ENCODE data around the gene ARHGDIG.

GRCh38 chr16:259814-260253 lies 20.6 kb upstream of the ARHGDIG start:
- TF ChIP-seq, protein P1, sequence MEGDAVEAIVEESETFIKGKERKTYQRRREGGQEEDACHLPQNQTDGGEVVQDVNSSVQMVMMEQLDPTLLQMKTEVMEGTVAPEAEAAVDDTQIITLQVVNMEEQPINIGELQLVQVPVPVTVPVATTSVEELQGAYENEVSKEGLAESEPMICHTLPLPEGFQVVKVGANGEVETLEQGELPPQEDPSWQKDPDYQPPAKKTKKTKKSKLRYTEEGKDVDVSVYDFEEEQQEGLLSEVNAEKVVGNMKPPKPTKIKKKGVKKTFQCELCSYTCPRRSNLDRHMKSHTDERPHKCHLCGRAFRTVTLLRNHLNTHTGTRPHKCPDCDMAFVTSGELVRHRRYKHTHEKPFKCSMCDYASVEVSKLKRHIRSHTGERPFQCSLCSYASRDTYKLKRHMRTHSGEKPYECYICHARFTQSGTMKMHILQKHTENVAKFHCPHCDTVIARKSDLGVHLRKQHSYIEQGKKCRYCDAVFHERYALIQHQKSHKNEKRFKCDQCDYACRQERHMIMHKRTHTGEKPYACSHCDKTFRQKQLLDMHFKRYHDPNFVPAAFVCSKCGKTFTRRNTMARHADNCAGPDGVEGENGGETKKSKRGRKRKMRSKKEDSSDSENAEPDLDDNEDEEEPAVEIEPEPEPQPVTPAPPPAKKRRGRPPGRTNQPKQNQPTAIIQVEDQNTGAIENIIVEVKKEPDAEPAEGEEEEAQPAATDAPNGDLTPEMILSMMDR (conservative IDR thresholded peaks at IDR 0.05; ENCODE audit: low read length): no peak
- no peak for TF ChIP-seq EZH2phosphoT487 (IDR thresholded peaks at IDR 0.05; ENCODE audit: borderline replicate concordance, low read depth, low read length)
